HG02981 (cell line): Measurements from ENCODE around the gene ZNF865.

ENCODE experiments used
- ATAC-seq: cut with Tn5 transposase; IDR thresholded peaks from one replicate; pipeline ENCODE4 v1.9.1; 2021; ENCODE audit warnings: mild to moderate bottlenecking, moderate library complexity; ENCODE audit not compliant: unreplicated experiment

ZNF865 gene

DNA sequence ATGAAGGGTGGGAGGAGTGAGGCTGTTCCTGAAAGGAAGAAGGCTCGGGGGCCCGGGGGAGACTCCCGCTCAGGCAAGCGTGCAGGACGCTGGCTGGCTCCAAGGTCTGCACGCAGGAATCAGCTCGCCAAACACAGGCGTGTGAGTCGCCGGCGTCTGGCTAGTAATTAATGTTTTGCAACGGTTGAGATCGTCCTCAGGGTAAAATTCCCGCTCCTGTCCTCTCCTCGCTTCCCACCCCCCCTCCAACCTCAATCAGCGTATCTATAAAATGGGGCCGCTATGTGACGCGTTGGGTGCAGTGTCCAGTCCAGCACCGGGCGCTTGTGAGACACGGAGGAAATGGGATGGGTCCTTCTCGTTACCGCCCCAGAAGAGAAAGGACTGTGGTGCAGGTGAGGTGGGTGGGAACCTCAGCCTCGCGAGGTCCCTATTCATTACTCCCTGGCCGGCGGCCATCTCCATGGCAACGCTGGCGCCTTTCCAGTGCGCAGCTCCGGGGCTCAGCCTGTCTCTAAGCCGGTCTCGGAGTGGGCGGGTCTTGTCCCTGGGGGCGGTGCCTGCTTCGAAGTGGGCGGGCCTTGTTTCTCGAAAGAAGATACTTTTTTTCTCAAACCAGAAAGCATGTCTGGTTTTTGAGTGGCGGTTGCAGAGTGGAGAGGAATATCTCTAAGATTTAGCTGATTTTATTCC, 18.3 kb upstream of the ZNF865 start:
- ATAC-seq: peak; percentile 89

- no peak for ATAC-seq
Measured at GRCh38 chr19:55588738-55589137, 16.7 kb upstream of the ZNF865 start.

- ATAC-seq: no peak
Measured at GRCh38 chr19:55590109-55590508, 15.3 kb upstream of the ZNF865 start.

DNA sequence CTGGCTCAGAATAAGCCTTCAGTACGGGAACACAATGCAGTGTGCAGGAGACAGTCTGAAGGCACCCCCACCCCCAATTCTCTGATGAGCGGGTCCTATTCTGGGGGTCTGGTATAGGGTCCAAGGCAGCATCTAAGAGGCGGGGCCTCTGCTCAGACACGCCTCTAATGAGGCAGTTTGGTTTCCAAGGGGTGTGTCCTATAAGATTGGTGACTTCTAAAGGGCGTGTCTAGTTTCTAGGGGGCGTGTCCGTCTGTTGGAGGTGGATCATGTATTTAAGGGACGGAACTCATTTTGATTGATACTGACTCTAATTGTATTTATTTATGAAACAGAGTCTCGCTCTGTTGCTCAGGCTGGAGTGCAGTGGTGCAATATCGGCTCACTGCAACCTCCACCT, 14.8 kb upstream of the ZNF865 start:
- ATAC-seq: no peak

DNA sequence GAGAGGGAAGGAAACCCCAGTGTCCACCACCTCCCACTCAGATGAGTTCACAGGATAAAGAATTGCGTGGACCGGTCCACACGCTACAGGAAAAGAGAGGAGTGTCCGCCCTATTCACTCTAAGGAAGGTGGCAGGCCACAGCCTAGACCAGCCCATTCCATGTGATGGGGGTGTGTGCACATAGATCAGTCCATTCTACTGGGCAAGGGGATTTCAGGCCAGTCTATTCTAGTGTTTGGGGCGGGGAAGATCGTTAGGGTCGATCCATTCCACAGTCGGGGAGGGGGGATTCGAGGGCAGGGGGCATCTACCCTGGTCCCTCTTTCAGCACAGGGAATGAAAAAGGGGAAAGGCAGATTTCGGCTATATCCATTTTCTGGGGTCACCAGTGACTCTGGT, 13.9 kb upstream of the ZNF865 start:
- no peak for ATAC-seq

- ATAC-seq: no peak
Measured at GRCh38 chr19:55592391-55593090, 12.9 kb upstream of the ZNF865 start.

- ATAC-seq: no peak
Measured at GRCh38 chr19:55593096-55593772, 12.2 kb upstream of the ZNF865 start.

- ATAC-seq: no peak
Measured at GRCh38 chr19:55594996-55595545, 10.4 kb upstream of the ZNF865 start.

GRCh38 chr19:55596304-55596703, 9.1 kb upstream of the ZNF865 start:
- ATAC-seq: no peak

DNA sequence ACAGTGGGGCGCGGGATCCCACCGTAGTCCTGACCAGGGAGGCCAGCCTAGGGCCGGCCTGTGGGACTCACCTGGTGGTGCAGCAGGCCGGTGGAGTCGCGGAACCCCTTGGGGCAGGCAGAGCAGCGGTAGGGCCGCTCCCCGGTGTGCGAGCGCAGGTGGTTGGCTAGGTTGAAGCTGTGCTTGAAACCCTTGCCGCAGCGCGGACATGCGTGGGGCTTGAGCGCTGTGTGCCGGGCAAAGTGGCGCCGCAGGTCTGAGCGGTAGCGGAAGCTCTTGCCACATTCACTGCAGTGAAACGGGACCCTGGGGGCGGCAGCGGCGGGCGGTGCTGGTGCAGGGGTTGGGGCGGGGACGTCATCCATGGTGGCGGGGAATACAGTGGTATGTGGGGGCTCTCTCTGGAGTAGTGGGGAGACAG, 7.9 kb upstream of the ZNF865 start:
- no peak for ATAC-seq

GRCh38 chr19:55598034-55598433, 7.4 kb upstream of the ZNF865 start:
- no peak for ATAC-seq

DNA sequence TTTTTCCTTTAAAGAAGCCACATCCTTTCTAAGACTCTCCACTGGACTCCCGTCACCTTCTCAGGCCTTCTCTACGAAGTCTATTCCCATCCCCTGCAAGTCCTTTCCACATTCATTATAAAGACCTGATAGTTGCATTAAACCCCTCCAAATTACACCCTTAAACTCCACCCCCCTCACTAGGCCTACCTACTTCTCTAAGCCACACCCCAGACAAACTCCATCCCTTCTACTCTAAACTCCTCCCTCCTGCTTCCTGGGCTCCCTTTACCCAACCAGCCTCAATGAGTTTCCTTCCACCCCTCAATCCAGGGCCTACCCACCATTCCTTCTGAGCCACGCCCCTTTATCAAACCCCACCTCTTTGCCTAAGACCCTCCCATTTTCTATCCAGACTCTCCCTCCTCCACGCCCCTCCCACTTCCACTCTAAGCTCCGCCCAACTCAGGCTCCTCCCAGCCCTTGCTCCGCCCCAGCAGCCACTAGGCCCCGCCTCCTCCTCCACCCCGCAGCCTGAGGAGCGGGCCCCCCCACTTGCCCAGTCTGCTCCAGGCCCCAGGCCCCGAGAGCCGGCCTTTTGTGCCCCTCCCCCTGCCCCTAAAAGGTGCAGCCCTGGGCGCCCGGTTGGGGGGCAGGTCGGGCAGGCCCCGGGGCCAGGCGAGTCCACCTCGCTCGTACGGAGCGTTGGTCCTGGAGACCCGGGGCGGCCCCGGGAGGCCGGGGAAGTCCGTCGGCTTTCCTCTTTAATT, 6.6 kb upstream of the ZNF865 start:
- ATAC-seq: peak; percentile 46

GRCh38 chr19:55599468-55599841, 6.0 kb upstream of the ZNF865 start, which contains the start of gene FIZ1:
FIZ1 (minus strand) TSS chr19:55599517; CDS start chr19:55597865, 1,652 bp downstream.
- peak; percentile 51 for ATAC-seq

DNA sequence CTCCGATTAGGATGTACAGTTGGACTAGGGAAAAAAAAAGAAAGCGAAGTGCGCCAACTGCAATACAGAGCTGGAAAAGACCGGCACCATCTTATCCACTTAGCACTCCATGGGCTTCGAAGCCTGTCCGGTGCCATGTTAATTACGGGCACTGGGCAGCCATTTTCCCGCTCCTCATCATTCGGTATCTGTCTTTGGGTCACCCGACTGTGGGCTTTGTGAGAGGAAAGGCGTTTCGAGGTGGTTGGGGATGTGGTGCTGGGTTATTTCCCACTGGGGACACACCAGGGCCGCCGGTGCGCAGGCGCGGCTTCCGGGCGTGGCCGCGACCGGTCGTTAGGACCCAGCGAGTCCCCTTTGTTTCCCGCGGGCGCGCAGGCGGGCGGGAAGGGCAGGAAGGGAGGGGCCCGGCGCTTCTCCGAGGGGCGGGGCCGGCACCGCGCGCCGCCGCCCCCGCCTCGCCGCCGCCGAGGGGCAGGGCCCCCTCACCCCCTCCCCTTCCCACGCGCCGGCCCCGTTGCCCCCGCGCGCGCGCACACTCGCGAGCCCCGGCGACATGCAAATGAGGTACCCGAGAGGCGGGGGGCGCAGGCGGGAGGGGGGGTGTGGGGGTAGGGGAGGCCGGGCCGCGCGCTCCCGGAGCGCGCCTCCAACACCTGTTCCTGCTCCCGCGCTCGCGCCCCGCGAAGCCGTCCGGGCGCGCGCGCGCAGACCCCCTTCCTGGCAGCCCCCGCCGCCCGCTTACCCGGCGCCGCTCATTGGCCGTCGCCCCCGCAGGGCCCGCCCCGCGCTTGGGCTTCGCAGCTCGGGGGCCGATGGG, 5.4 kb upstream of the ZNF865 start, which contains the start of gene ZNF524:
Gene ZNF524 (plus strand): TSS at position 447 of the 820 bp plus-strand sequence. CDS start 1,825 bp downstream, outside the sequence.
- ATAC-seq: peak; percentile 39

DNA sequence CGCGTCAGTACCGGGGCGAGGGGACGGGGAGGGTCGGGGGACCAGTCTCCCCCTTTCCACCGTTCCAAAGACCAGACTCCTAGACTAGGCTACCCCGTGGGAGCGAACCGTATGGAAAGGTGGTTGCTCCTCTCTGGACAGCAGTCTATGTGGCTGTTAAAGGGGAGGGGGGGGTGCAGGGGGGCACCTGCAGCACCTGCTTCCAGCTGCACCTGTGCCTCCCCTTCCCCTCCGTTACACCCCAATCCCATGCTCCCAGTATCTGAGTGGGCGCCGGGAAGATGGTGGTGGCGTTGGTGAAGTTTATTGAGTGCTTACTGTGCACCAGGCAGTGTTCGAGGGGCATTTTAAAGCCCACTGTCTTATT, 4.8 kb upstream of the ZNF865 start:
- no peak for ATAC-seq

DNA sequence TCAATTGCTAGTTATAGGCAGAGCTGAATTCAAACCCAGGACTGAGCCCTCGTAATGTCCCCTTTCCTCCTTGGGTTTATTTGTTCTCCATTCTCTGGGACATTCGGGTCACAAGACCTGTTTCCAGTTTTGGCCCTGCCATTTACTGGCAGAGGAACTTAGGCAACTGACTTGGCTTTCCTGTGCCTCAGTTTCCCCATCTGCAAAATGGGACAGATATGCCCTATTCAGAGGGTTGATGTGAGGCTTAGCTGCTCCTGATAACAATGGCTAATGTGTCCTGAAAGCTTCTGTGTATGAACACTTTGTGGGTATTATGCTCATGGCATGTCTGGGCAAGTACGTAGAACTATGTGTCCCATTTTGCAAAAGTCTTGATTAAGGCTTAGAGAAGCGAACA, 4.4 kb upstream of the ZNF865 start:
- ATAC-seq: no peak

GRCh38 chr19:55602104-55603001, 3.1 kb upstream of the ZNF865 start:
- no peak for ATAC-seq

GRCh38 chr19:55603115-55603514, 2.3 kb upstream of the ZNF865 start:
- ATAC-seq: no peak
